ENCODE results near the gene CDKN2B-AS1. TPM values are rescaled to one million over a fixed set of nuclear protein-coding genes. Genes with fewer than 3 reads are reported as not detected.

CDKN2B-AS1 gene
- total and polyA plus RNA-seq, 2 of the 13 experiments (the other 11 are each of a cell fraction or from before 2014, with no cell fraction given) = 0.64 to 2.3 TPM

- peak; percentile 81; the same call in 1 of the 2 replicates for TF ChIP-seq ZNF276 (CRISPR knock-in tag; IDR thresholded peaks at IDR 0.05; ENCODE audit: low read depth)
- TF ChIP-seq ZNF724P (CRISPR knock-in tag; IDR thresholded peaks at IDR 0.05; ENCODE audit: borderline replicate concordance) = 0 out of 2 replicates have a peak, but pooled peaks have one; percentile 64
- peak; percentile 34; the same call in 1 of the 2 replicates for TF ChIP-seq HDAC2 (CRISPR knock-in tag; IDR thresholded peaks at IDR 0.05)
- TF ChIP-seq CENPT (CRISPR knock-in tag; IDR thresholded peaks at IDR 0.05; ENCODE audit: low read depth) = no peak
- TF ChIP-seq KDM5B (CRISPR knock-in tag; IDR thresholded peaks at IDR 0.05; ENCODE audit: borderline replicate concordance) = peak; percentile 84; the same call in 1 of the 2 replicates
- TF ChIP-seq ZNF510 (CRISPR knock-in tag; IDR thresholded peaks at IDR 0.05; ENCODE audit: low read depth) = peak; percentile 33; the same call in 1 of the 2 replicates
- peak; percentile 80 for TF ChIP-seq RBM39 (IDR thresholded peaks at IDR 0.05; ENCODE audit: low read depth, low read length, poor library complexity, severe bottlenecking)
- TF ChIP-seq POGZ (CRISPR knock-in tag; IDR thresholded peaks at IDR 0.05) = peak; percentile 56
- TF ChIP-seq CEBPG (CRISPR knock-in tag; IDR thresholded peaks at IDR 0.05) = 0 out of 2 replicates have a peak, but pooled peaks have one; percentile 19
- TF ChIP-seq ZNF891 (CRISPR knock-in tag; IDR thresholded peaks at IDR 0.05) = no peak
- TF ChIP-seq JDP2 (CRISPR knock-in tag; IDR thresholded peaks at IDR 0.05; ENCODE audit: borderline replicate concordance) = no peak
- TF ChIP-seq ZNF124 (CRISPR knock-in tag; IDR thresholded peaks at IDR 0.05) = 0 out of 2 replicates have a peak, but pooled peaks have one; percentile 40
- TF ChIP-seq MEIS1 (CRISPR knock-in tag; IDR thresholded peaks at IDR 0.05; ENCODE audit: borderline replicate concordance) = peak; percentile 68; the same call in 1 of the 2 replicates
- TF ChIP-seq ZNF446 (CRISPR knock-in tag; IDR thresholded peaks at IDR 0.05) = 0 out of 2 replicates have a peak, but pooled peaks have one; percentile 29
- peak; percentile 6; the same call in 1 of the 2 replicates for TF ChIP-seq SMC3 (IDR thresholded peaks at IDR 0.05; ENCODE audit: low read length)
- TF ChIP-seq RBFOX2 (IDR thresholded peaks at IDR 0.05; ENCODE audit: low read depth, low read length) = peak; percentile 76
- TF ChIP-seq SIN3A (IDR thresholded peaks at IDR 0.05; ENCODE audit: borderline replicate concordance, low read depth, low read length) = peak; percentile 68; the same call in 1 of the 2 replicates
- TF ChIP-seq ZNF609 (CRISPR knock-in tag; IDR thresholded peaks at IDR 0.05; ENCODE audit: borderline replicate concordance) = 0 out of 2 replicates have a peak, but pooled peaks have one; percentile 25
- no peak for TF ChIP-seq RFXANK (CRISPR knock-in tag; IDR thresholded peaks at IDR 0.05)
- TF ChIP-seq NR2F2 (IDR thresholded peaks at IDR 0.05; ENCODE audit: borderline replicate concordance, low read depth) = no peak
- TF ChIP-seq ARHGAP35 (CRISPR knock-in tag; IDR thresholded peaks at IDR 0.05; ENCODE audit: borderline replicate concordance) = peak; percentile 58
- TF ChIP-seq FOXC1 (CRISPR knock-in tag; IDR thresholded peaks at IDR 0.05; ENCODE audit: borderline replicate concordance) = 0 out of 2 replicates have a peak, but pooled peaks have one; percentile 18
- peak; percentile 61; the same call in 1 of the 2 replicates for TF ChIP-seq ZNF430 (CRISPR knock-in tag; IDR thresholded peaks at IDR 0.05)
- no peak for TF ChIP-seq SMARCE1 (IDR thresholded peaks at IDR 0.05; ENCODE audit: borderline replicate concordance)
Measured at GRCh38 chr9:22008717-22009505, 14.3 kb downstream of the CDKN2B-AS1 start, which contains the start of gene CDKN2B (continued).

Measured in HepG2 (cell line).